AG10803 (cell line): ENCODE data around the gene MVD.

Experiments
- DNase-seq: peaks from one replicate; pipeline ENCODE4 v3.0.0; 2010; ENCODE audit warnings: low read depth
- H3K4me3 ChIP-seq: 2 replicates; pipeline ENCODE4 v1.5.1; 2011; ENCODE audit warnings: mild to moderate bottlenecking, low read length, control low read depth
- CTCF ChIP-seq: conservative IDR thresholded peaks from 2 replicates; pipeline ENCODE4 v1.5.1; 2011; ENCODE audit warnings: mild to moderate bottlenecking, low read length, control low read depth, inconsistent platforms

Gene MVD

GRCh38 chr16:88618956-88619667 lies 43.8 kb downstream of the MVD start:
- DNase-seq: no peak
- H3K4me3 ChIP-seq: no peak overlapping the region
- no peak for TF ChIP-seq CTCF

- no peak for TF ChIP-seq CTCF
- no peak for DNase-seq
- no peak overlapping the region for H3K4me3 ChIP-seq
These were observed 44.5 kb downstream of the MVD start for GRCh38 chr16:88618182-88618955.

- H3K4me3 ChIP-seq: no peak overlapping the region
- TF ChIP-seq CTCF: no peak
- no peak for DNase-seq
These were observed 45.4 kb downstream of the MVD start for GRCh38 chr16:88617268-88618031.

- no peak for TF ChIP-seq CTCF
- no peak for DNase-seq
- H3K4me3 ChIP-seq: no peak overlapping the region
These were observed 46.2 kb downstream of the MVD start for GRCh38 chr16:88616736-88617135.

GRCh38 chr16:88616320-88616719 lies 46.6 kb downstream of the MVD start:
- TF ChIP-seq CTCF: no peak

GRCh38 chr16:88614818-88615580 lies 47.9 kb downstream of the MVD start:
- DNase-seq: no peak
- no peak overlapping the region for H3K4me3 ChIP-seq
- no peak for TF ChIP-seq CTCF

More at GRCh38 chr16:88616320-88616719, 46.6 kb downstream of the MVD start:
- no peak for DNase-seq
- no peak overlapping the region for H3K4me3 ChIP-seq
